K562 (cell line): ENCODE measurements around the gene PLEKHN1. TPM values are rescaled to one million over a fixed set of nuclear protein-coding genes. Genes with fewer than 3 reads are reported as not detected.

Experiments
- ATF3 ChIP-seq, 2 experiments: fragments of 450-650 bp in 1 of 2; sonication (generic) in 1 of 2; formaldehyde crosslinking in 1 of 2; IDR thresholded peaks in 1 of 2; conservative IDR thresholded peaks in 1 of 2; 2 replicates each; pipeline versions ENCODE4 v1.6.1 to v1.8.1; 2016 to 2023; ENCODE audit warnings: mild to moderate bottlenecking in 2 of 2, moderate library complexity in 2 of 2, inconsistent platforms in 1 of 2, missing genetic modification reagents in 1 of 2
- ATF6 ChIP-seq: sonication (generic); formaldehyde crosslinking; IDR thresholded peaks from 2 replicates; pipeline ENCODE4 v1.4.0; 2020; ENCODE audit warnings: mild to moderate bottlenecking, missing genetic modification reagents
- CXXC5 ChIP-seq: fragments of 250-450 bp; sonication (Bioruptor Pico); IDR thresholded peaks from 2 replicates; pipeline ENCODE4 v1.8.0; 2022; ENCODE audit warnings: inconsistent platforms, mild to moderate bottlenecking, moderate library complexity
- KLF1 ChIP-seq: fragments of 450-650 bp; IDR thresholded peaks from 2 replicates; pipeline ENCODE4 v1.6.1; 2016; ENCODE audit warnings: missing genetic modification characterization, missing compliant biosample characterization
- KLF13 ChIP-seq: fragments of 450-650 bp; IDR thresholded peaks from 2 replicates; pipeline ENCODE4 v1.6.1; 2016; ENCODE audit warnings: missing genetic modification characterization, low read depth, mild to moderate bottlenecking, missing compliant biosample characterization, moderate library complexity, borderline replicate concordance
- MTF1 ChIP-seq: fragments of 250-450 bp; sonication (Bioruptor Pico); IDR thresholded peaks from 2 replicates; pipeline ENCODE4 v1.9.0; 2021; ENCODE audit warnings: moderate library complexity, mild to moderate bottlenecking, inconsistent platforms, borderline replicate concordance
- NFYB ChIP-seq: IDR thresholded peaks from 2 replicates; pipeline ENCODE4 v1.6.1; 2011; ENCODE audit warnings: mild to moderate bottlenecking, moderate library complexity; ENCODE audit not compliant: insufficient read length; ENCODE audit errors: extremely low read depth
- SAFB ChIP-seq: fragments of 200-400 bp; formaldehyde crosslinking; IDR thresholded peaks from 2 replicates; pipeline ENCODE4 v1.6.1; 2017; ENCODE audit warnings: low read depth, low read length, borderline replicate concordance
- SIN3B ChIP-seq: fragments of 450-650 bp; IDR thresholded peaks from 2 replicates; pipeline ENCODE4 v1.6.1; 2017; ENCODE audit warnings: low read depth, mild to moderate bottlenecking, moderate library complexity
- TAF1 ChIP-seq: IDR thresholded peaks from 2 replicates; pipeline ENCODE4 v1.6.1; 2011; ENCODE audit warnings: mild to moderate bottlenecking, low read length, moderate library complexity; ENCODE audit not compliant: insufficient read depth, control insufficient read depth, severe bottlenecking; ENCODE audit errors: extremely low read depth
- YBX1 ChIP-seq: fragments of 450-650 bp; IDR thresholded peaks from 2 replicates; pipeline ENCODE4 v1.7.1; 2016; ENCODE audit warnings: mild to moderate bottlenecking
- ZNF274 ChIP-seq: IDR thresholded peaks from 2 replicates; pipeline ENCODE4 v1.6.1; 2011; ENCODE audit warnings: low read depth, mild to moderate bottlenecking, low read length, moderate library complexity, borderline replicate concordance
- ZNF316 ChIP-seq: fragments of 450-650 bp; IDR thresholded peaks from 2 replicates; pipeline ENCODE4 v1.6.1; 2016
- ZSCAN29 ChIP-seq: fragments of 450-650 bp; IDR thresholded peaks from 2 replicates; pipeline ENCODE4 v1.6.1; 2017
- polyA plus RNA-seq, 8 experiments: library from polyadenylated mRNA; depleted of rRNA in 4 of 8; stranded (reverse) in 5 of 8; unstranded in 3 of 8; fragments of >200 nt; fragmentation: Nextera tagmentation in 2 of 8; fragmentation: Illumina TruSeq in 1 of 8; extraction: Ambion mirVana in 2 of 8; extraction: Trizol in 1 of 8; gene quantifications; 2 replicates each; pipeline versions ENCODE4 v1.2.1 to v1.2.3, GENCODE V29; 2011 to 2014; ENCODE audit warnings: inconsistent platforms in 1 of 8, missing spikeins in 1 of 8
- total RNA-seq, 7 experiments: library from RNA; depleted of rRNA in 6 of 7; stranded (reverse); fragments of >200 nt in 6 of 7; fragmentation: Illumina TruSeq in 2 of 7; extraction: Trizol in 2 of 7; gene quantifications; 2 replicates each; pipeline versions ENCODE4 v1.2.1 to v1.2.3, GENCODE V29; 2011 to 2021; ENCODE audit warnings: low replicate concordance in 1 of 7

PLEKHN1 gene
- total and polyA plus RNA-seq, 9 of the 15 experiments (the other 6 are each of a cell fraction or from before 2014, with no cell fraction given), result 0.07 to 1.5 (median 0.13) TPM; not detected in 2

GRCh38 chr1:999725-1000356 is 33.6 kb downstream of the PLEKHN1 start, which contains the start of gene HES4 (continued):
- peak; percentile 63; the same call in 1 of the 2 replicates for TF ChIP-seq KLF13 (tag)
- TF ChIP-seq ATF6 (CRISPR knock-in tag), result no peak; the same call in 1 of the 2 replicates
- peak; percentile 69; the same call in 1 of the 2 replicates for TF ChIP-seq KLF1 (tag)
- no peak for TF ChIP-seq ZNF274
- no peak for TF ChIP-seq ZNF316
- TF ChIP-seq ZSCAN29, result peak; percentile 89; the same call in 1 of the 2 replicates
- TF ChIP-seq YBX1, result no peak
- peak; percentile 27 for TF ChIP-seq NFYB
- peak; percentile 43 for TF ChIP-seq TAF1
- TF ChIP-seq CXXC5 (CRISPR knock-in tag), result peak; percentile 96
- no peak for TF ChIP-seq MTF1 (CRISPR knock-in tag)
- peak; percentile 86 for TF ChIP-seq SAFB
- no peak for TF ChIP-seq ATF3 (IDR thresholded peaks at IDR 0.05)
- no peak; the same call in 1 of the 2 replicates for TF ChIP-seq ATF3 (CRISPR knock-in tag; conservative IDR thresholded peaks at IDR 0.05)
- peak; percentile 21; the same call in 1 of the 2 replicates for TF ChIP-seq SIN3B
